Large intestine (tissue), 3 donors: Measurements from ENCODE around the gene IFTAP. TPM values are rescaled to one million over a fixed set of nuclear protein-coding genes. Genes with fewer than 3 reads are reported as not detected.

Source experiments
- DNase-seq, 2 donors: peaks; one replicate each; pipeline versions ENCODE4 v3.0.0 to v3.0.0-alpha.2; 2013
- H3K27ac ChIP-seq: one replicate; pipeline ENCODE4 v1.5.1; 2013; ENCODE audit warnings: low read length
- H3K27me3 ChIP-seq: 2 replicates; pipeline ENCODE4 v1.6.1; 2013; ENCODE audit warnings: low read length; ENCODE audit not compliant: control insufficient read depth, insufficient read depth
- H3K36me3 ChIP-seq: 2 replicates; pipeline ENCODE4 v1.6.1; 2013; ENCODE audit warnings: low read length; ENCODE audit not compliant: control insufficient read depth, insufficient read depth
- H3K4me1 ChIP-seq: one replicate; pipeline ENCODE4 v1.6.1; 2013; ENCODE audit warnings: low read length; ENCODE audit not compliant: control insufficient read depth, insufficient read depth
- H3K4me3 ChIP-seq: one replicate; pipeline ENCODE4 v1.5.1; 2013; ENCODE audit warnings: low read length
- H3K9me3 ChIP-seq: one replicate; pipeline ENCODE4 v1.6.1; 2013; ENCODE audit warnings: mild to moderate bottlenecking, low read depth, low read length, moderate library complexity; ENCODE audit not compliant: control insufficient read depth
- WGBS: methylation state at CpG from one replicate; pipeline ENCODE4 v1.1.5; 2013; ENCODE audit warnings: low lambda C conversion rate; ENCODE audit not compliant: insufficient coverage; 5-methylcytosine and 5-hydroxymethylcytosine counted together
- polyA plus RNA-seq: library from polyadenylated mRNA; unstranded; fragments of 120-200 nt; gene quantifications from one replicate; pipeline ENCODE4 v1.2.1, GENCODE V29; 2013

Gene IFTAP
- polyA plus RNA-seq, 1 donor = 27.2 TPM

- DNase-seq = no peak
- H3K27ac ChIP-seq = no peak overlapping the region
- no peaks in the 10 kb centered on the region for H3K9me3 ChIP-seq
- no peaks in the 10 kb centered on the region for H3K4me1 ChIP-seq
- H3K4me3 ChIP-seq = no peak overlapping the region
- H3K36me3 ChIP-seq = no peaks in the 10 kb centered on the region
- H3K27me3 ChIP-seq = peaks cover 3% of the 10 kb centered on the region
- 93% methylated on average over 4 of the region's 7 CpGs for WGBS
Measured at GRCh38 chr11:36688571-36689291, 94.4 kb downstream of the IFTAP start.

- no peaks in the 10 kb centered on the region for H3K9me3 ChIP-seq
- 100% methylated on average over 1 of the region's 4 CpGs for WGBS
- H3K27ac ChIP-seq = no peak overlapping the region
- H3K27me3 ChIP-seq = peaks cover 3% of the 10 kb centered on the region
- H3K36me3 ChIP-seq = no peaks in the 10 kb centered on the region
- H3K4me1 ChIP-seq = no peaks in the 10 kb centered on the region
- no peak overlapping the region for H3K4me3 ChIP-seq
- DNase-seq = no peak
Measured at GRCh38 chr11:36689442-36689841, 95.1 kb downstream of the IFTAP start.

GRCh38 chr11:36692704-36693103 lies 98.4 kb downstream of the IFTAP start:
- Histone ChIP-seq H3K27me3 (peaks cover 2% of the 10 kb centered on the region), H3K36me3 (no peaks in the 10 kb centered on the region), H3K9me3 (no peaks in the 10 kb centered on the region), H3K27ac (no peak overlapping the region), H3K4me1 (no peaks in the 10 kb centered on the region), H3K4me3 (no peak overlapping the region)
- DNase-seq = no peak
- WGBS = 80% methylated on average over 1 of the region's 1 CpG

GRCh38 chr11:36693139-36693843 lies 99.0 kb downstream of the IFTAP start:
- Histone ChIP-seq H3K4me1 (no peaks in the 10 kb centered on the region), H3K9me3 (no peaks in the 10 kb centered on the region), H3K27ac (no peak overlapping the region), H3K4me3 (no peak overlapping the region), H3K27me3 (no peaks in the 10 kb centered on the region), H3K36me3 (no peaks in the 10 kb centered on the region)
- DNase-seq = no peak
- no CpG with 5 or more reads among the region's 1 CpG for WGBS

- Histone ChIP-seq H3K4me3 (no peak overlapping the region), H3K27me3 (no peaks in the 10 kb centered on the region), H3K4me1 (no peaks in the 10 kb centered on the region), H3K36me3 (no peaks in the 10 kb centered on the region), H3K27ac (no peak overlapping the region), H3K9me3 (no peaks in the 10 kb centered on the region)
- no peak for DNase-seq
Measured at GRCh38 chr11:36695111-36695510, 100.8 kb downstream of the IFTAP start.

- Histone ChIP-seq H3K27me3 (no peaks in the 10 kb centered on the region), H3K36me3 (no peaks in the 10 kb centered on the region), H3K27ac (no peak overlapping the region), H3K4me3 (no peak overlapping the region), H3K4me1 (no peaks in the 10 kb centered on the region), H3K9me3 (no peaks in the 10 kb centered on the region)
- DNase-seq = no peak
- WGBS = 79% methylated on average over 3 of the region's 6 CpGs
Measured at GRCh38 chr11:36695571-36695970, 101.3 kb downstream of the IFTAP start.

GRCh38 chr11:36696550-36696949 lies 102.2 kb downstream of the IFTAP start:
- Histone ChIP-seq H3K27ac (no peak overlapping the region), H3K27me3 (no peaks in the 10 kb centered on the region), H3K4me1 (no peaks in the 10 kb centered on the region), H3K36me3 (no peaks in the 10 kb centered on the region), H3K4me3 (no peak overlapping the region), H3K9me3 (no peaks in the 10 kb centered on the region)
- no CpG with 5 or more reads among the region's 6 CpGs for WGBS
- no peak for DNase-seq

GRCh38 chr11:36699271-36699670 lies 105.0 kb downstream of the IFTAP start:
- Histone ChIP-seq H3K9me3 (no peaks in the 10 kb centered on the region), H3K27ac (no peak overlapping the region), H3K27me3 (no peaks in the 10 kb centered on the region), H3K36me3 (no peaks in the 10 kb centered on the region), H3K4me1 (no peaks in the 10 kb centered on the region), H3K4me3 (no peak overlapping the region)
- peak in 1 of 2 donors; percentile 15 for DNase-seq
- no CpG with 5 or more reads among the region's 6 CpGs for WGBS

- Histone ChIP-seq H3K27ac (no peak overlapping the region), H3K27me3 (no peaks in the 10 kb centered on the region), H3K36me3 (no peaks in the 10 kb centered on the region), H3K4me1 (no peaks in the 10 kb centered on the region), H3K4me3 (no peak overlapping the region), H3K9me3 (no peaks in the 10 kb centered on the region)
- no CpG with 5 or more reads among the region's 1 CpG for WGBS
- DNase-seq = no peak
Measured at GRCh38 chr11:36700246-36700645, 105.9 kb downstream of the IFTAP start.

- H3K9me3 ChIP-seq = no peaks in the 10 kb centered on the region
- no peaks in the 10 kb centered on the region for H3K27me3 ChIP-seq
- H3K27ac ChIP-seq = no peak overlapping the region
- no peaks in the 10 kb centered on the region for H3K36me3 ChIP-seq
- no CpG with 5 or more reads among the region's 5 CpGs for WGBS
- H3K4me1 ChIP-seq = no peaks in the 10 kb centered on the region
- DNase-seq = peak; percentile 70 to 75
- no peak overlapping the region for H3K4me3 ChIP-seq
Measured at GRCh38 chr11:36702330-36703054, 108.2 kb downstream of the IFTAP start.
